Measurements from ENCODE around the gene GAPDHS. TPM values are rescaled to one million over a fixed set of nuclear protein-coding genes. Genes with fewer than 3 reads are reported as not detected.

Gene GAPDHS
- total RNA-seq, 1 experiment from 2014 or later, result not detected

DNA sequence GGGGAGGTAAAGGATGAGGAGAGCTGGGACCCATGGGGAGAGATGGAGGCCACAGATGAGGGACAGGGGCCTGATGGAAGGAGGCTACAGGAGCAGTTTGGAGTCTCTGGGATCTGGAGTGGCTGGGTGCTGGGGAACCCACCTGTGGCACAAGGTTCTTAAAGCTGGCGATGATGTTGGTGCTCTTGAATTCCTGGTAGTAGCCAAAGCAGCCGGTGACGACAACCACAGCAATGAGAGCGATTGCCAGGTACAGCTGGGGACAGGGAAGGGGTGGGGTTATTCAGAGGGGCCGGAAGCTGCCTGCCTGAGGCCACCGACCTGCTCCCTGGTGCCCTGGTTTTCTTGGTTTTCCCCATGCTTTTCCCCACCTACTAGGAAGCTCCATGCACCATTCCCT, 27.4 kb downstream of the GAPDHS start:
- no TSS peak for BruUV-seq (replicated peaks)
- TF ChIP-seq CBX3 (IDR thresholded peaks at IDR 0.05; ENCODE audit: low read depth) (no peak), TCF7L2 (IDR thresholded peaks at IDR 0.05; ENCODE audit: borderline replicate concordance, extremely low read depth, insufficient read depth, insufficient read length) (no peak), SP1 (IDR thresholded peaks at IDR 0.05; ENCODE audit: low read depth) (no peak), REST (IDR thresholded peaks at IDR 0.05; ENCODE audit: low read depth) (no peak), ZFX (IDR thresholded peaks at IDR 0.05) (no peak), RAD21 (IDR thresholded peaks at IDR 0.05; ENCODE audit: low read depth) (no peak), CEBPB (IDR thresholded peaks at IDR 0.05; ENCODE audit: low read depth) (no peak), SRF (IDR thresholded peaks at IDR 0.05; ENCODE audit: low read depth) (no peak), POLR2AphosphoS5 (IDR thresholded peaks at IDR 0.05; ENCODE audit: low read depth, low read length) (no peak), YY1 (IDR thresholded peaks at IDR 0.05; ENCODE audit: extremely low read depth, insufficient replicate concordance, low read depth, low read length) (no peak), EZH2 (IDR thresholded peaks at IDR 0.05) (no peak), JUND (IDR thresholded peaks at IDR 0.05) (no peak), SIN3A (IDR thresholded peaks at IDR 0.05; ENCODE audit: low read depth) (no peak), ELF1 (IDR thresholded peaks at IDR 0.05; ENCODE audit: borderline replicate concordance, low read depth) (no peak), POLR2A (IDR thresholded peaks at IDR 0.05; ENCODE audit: borderline replicate concordance, extremely low read depth, insufficient read depth, insufficient read length) (no peak)
- TF ChIP-seq, protein P1, sequence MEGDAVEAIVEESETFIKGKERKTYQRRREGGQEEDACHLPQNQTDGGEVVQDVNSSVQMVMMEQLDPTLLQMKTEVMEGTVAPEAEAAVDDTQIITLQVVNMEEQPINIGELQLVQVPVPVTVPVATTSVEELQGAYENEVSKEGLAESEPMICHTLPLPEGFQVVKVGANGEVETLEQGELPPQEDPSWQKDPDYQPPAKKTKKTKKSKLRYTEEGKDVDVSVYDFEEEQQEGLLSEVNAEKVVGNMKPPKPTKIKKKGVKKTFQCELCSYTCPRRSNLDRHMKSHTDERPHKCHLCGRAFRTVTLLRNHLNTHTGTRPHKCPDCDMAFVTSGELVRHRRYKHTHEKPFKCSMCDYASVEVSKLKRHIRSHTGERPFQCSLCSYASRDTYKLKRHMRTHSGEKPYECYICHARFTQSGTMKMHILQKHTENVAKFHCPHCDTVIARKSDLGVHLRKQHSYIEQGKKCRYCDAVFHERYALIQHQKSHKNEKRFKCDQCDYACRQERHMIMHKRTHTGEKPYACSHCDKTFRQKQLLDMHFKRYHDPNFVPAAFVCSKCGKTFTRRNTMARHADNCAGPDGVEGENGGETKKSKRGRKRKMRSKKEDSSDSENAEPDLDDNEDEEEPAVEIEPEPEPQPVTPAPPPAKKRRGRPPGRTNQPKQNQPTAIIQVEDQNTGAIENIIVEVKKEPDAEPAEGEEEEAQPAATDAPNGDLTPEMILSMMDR (IDR thresholded peaks at IDR 0.05 in 2 of 3, conservative IDR thresholded peaks at IDR 0.05 in 1 of 3; ENCODE audit: borderline replicate concordance in 1 of 3, insufficient read depth in 1 of 3, low read depth in 2 of 3, low read length in 2 of 3), result no peak
- TF ChIP-seq, protein P2, sequence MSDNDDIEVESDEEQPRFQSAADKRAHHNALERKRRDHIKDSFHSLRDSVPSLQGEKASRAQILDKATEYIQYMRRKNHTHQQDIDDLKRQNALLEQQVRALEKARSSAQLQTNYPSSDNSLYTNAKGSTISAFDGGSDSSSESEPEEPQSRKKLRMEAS (IDR thresholded peaks at IDR 0.05), result no peak
- Histone ChIP-seq H4K20me1 (ENCODE audit: insufficient read depth) (no peaks in the 10 kb centered on the region), H3K4me3 (replicated peaks in 1 of 2; ENCODE audit: low read depth in 1 of 2, low read length in 2 of 2) (no peak overlapping the region), H3K4me2 (ENCODE audit: low read length) (no peak overlapping the region), H3K36me3 (ENCODE audit: control insufficient read depth in 1 of 2, insufficient read depth in 2 of 2, low read length in 2 of 2) (no peaks in the 10 kb centered on the region), H2AFZ (ENCODE audit: low read depth, low read length, poor library complexity, severe bottlenecking) (no peak overlapping the region), H3K79me2 (ENCODE audit: insufficient read depth, low read length) (no peaks in the 10 kb centered on the region), H3K27me3 (ENCODE audit: insufficient read depth, low read length) (no peaks in the 10 kb centered on the region), H3K9me2 (ENCODE audit: insufficient read depth) (no peaks in the 10 kb centered on the region), H3K27ac (ENCODE audit: low read depth, low read length) (no peak overlapping the region), H3K9ac (ENCODE audit: low read length) (no peak overlapping the region), H3K9me3 (ENCODE audit: control insufficient read depth in 1 of 2, insufficient read depth in 1 of 2, low read depth in 1 of 2, low read length in 2 of 2) (no peaks in the 10 kb centered on the region), H3K4me1 (ENCODE audit: control insufficient read depth in 1 of 2, insufficient read depth in 2 of 2, low read length in 2 of 2) (peaks cover 0 to 12% of the 10 kb centered on the region in 2 experiments; a peak in 2 of 4 replicates)
- intact Hi-C loops (cut with micrococcal nuclease), result no loop called here
- DNase-seq (ENCODE audit: low read depth, low spot score), result no peak
- ChIA-PET CTCF (no interaction called here), POLR2A (interaction anchor here (0.6 kb wide), 1 partner anchor 303 kb away, joined by 3 read pairs; no protein-coding TSS in a partner anchor), RAD21 (ENCODE audit: low non-redundant PET in 1 of 2, low total read pairs in 2 of 2, uncharacterized antibody in 2 of 2, unreplicated experiment in 2 of 2) (no interaction called here)
- ATAC-seq, result no peak
